ENCODE data around the gene TANGO2.

- TF ChIP-seq CTCF (IDR thresholded peaks at IDR 0.05), result no peak
- TF ChIP-seq EZH2 (IDR thresholded peaks at IDR 0.05), result no peak
Observed at GRCh38 chr22:20034143-20034542, 13.2 kb downstream of the TANGO2 start.
